Choroid plexus epithelial cell (primary cell): ENCODE data around the gene LPIN1.
"Not testable (repeated sequence)": the region's sequence is repeated elsewhere in the genome, so short reads cannot be mapped to it uniquely, and the experiment has no call there.

Experiments used
- DNase-seq: peaks from one replicate; pipeline ENCODE4 v3.0.0-alpha.2; 2010; ENCODE audit warnings: low read depth
- H3K4me3 ChIP-seq: 2 replicates; pipeline ENCODE4 v1.5.1; 2011; ENCODE audit warnings: low read depth, mild to moderate bottlenecking, control low read depth, low read length, moderate library complexity
- CTCF ChIP-seq: conservative IDR thresholded peaks from 2 replicates; pipeline ENCODE4 v1.5.1; 2011; ENCODE audit warnings: low read depth, mild to moderate bottlenecking, control low read depth, inconsistent platforms, low read length, moderate library complexity

LPIN1 gene

DNA sequence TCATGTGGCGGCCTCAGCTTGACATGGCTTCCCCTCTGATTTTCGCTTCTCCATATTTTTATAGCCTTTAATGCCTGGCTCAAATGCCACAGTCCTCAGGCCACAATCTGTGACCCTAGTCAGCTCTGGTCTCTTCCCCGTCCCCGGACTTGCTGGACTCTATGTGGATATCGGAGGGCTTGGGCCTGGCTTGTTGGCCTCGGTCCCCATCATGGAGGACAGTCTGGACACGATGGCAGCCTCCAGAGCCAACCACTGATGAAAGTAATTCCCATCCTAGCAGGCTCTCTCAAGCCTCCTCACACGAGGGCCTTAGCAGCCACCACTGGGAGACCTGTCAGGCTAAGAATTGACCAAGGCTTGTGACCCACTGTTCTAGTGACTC lies 61.6 kb downstream of the LPIN1 start:
- TF ChIP-seq CTCF, result no peak
- no peak overlapping the region for H3K4me3 ChIP-seq
- DNase-seq, result no peak

DNA sequence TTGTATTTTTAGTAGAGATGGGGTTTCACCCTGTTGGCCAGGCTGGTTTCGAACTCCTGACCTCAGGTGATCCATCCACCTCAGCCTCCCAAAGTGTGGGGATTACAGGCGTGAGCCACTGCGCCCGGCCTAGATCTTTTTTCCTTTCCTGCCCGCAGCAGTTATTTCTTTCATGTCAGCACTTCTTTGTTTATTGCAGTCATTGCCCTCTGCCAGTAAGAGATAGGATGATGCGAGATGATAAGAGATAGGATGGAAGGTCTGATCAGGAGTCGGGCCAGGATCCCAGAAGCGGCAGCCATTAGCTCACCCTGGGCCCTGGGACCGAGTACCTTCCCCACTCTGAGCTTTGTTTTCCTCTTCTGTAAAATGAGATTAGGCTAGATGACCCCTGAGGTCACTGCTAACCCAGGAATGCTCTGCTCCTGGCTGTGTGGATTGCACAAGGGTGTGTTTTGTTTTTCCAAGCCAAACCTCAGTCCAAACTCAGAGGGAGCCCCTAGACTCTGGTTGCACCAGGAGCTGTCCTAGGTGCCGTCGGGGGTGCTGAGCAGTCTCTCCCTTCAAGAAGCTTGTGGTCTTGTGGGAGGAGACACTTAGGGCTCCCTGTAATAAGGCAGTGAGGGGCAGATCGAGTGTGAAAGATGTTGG lies 63.3 kb downstream of the LPIN1 start:
- TF ChIP-seq CTCF, result no peak
- H3K4me3 ChIP-seq, result no peak overlapping the region
- peak; percentile 21 for DNase-seq

GRCh38 chr2:11810237-11810977 lies 64.0 kb downstream of the LPIN1 start:
- no peak overlapping the region for H3K4me3 ChIP-seq
- no peak for DNase-seq
- no peak for TF ChIP-seq CTCF

- no peak overlapping the region for H3K4me3 ChIP-seq
- DNase-seq, result no peak
- no peak for TF ChIP-seq CTCF
These were observed 64.7 kb downstream of the LPIN1 start for GRCh38 chr2:11811036-11811654.

DNA sequence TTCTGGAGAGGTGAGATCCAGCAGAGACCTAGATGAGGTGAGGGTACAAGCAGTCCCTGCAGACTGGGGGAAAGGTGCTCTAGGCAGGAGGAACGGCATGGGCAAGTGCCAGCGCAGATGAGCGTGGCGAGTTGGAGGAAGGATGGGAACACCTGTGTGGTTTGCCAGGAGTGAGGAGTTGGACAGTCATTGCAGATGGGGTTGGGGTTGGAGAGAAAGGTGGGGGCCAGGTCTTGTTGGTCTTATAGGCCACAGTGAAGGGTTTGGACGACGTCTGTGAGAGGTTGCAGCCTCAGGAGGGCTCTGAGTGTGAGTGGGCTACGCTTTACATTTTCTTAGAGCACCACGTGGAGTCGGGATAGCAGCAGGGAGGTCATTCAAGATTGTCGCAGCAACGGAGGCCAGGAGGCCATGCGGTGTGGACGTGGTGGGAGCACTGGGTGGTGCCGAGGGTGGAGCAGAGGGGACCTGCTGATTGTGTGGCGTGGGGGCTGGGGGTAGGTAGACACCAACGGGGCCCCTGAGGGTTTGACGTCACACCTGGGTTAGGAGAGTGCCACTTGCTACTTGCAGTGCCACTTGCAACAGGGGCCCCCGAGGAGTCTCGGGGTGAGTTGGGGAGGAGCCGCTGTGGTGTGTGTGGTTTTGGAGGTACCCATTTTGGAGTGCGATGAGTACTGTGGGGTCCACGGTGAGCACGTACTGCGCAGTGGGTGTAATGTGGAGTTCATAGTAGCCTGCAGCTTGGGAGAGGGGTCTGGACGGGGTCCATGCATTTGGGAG lies 66.2 kb downstream of the LPIN1 start:
- H3K4me3 ChIP-seq, result no peak overlapping the region
- TF ChIP-seq CTCF, result no peak
- no peak for DNase-seq

GRCh38 chr2:11813345-11813744 lies 66.9 kb downstream of the LPIN1 start:
- not testable (repeated sequence) for H3K4me3 ChIP-seq, DNase-seq

- no peak overlapping the region for H3K4me3 ChIP-seq
- DNase-seq, result no peak
- TF ChIP-seq CTCF, result no peak
These were observed 67.5 kb downstream of the LPIN1 start for GRCh38 chr2:11813951-11814350.
